HL-60 (cell line): ENCODE data around the gene NIN.

Experiments
- DNase-seq, 2 experiments: peaks; one replicate each; pipeline ENCODE4 v3.0.0-alpha.2; 2010 to 2020; ENCODE audit warnings: low read depth in 1 of 2, low spot score in 1 of 2
- H3K27ac ChIP-seq: fragments of 250-450 bp; sonication (Bioruptor Pico); replicated peaks from 2 replicates; pipeline ENCODE4 v1.5.1; 2020; ENCODE audit warnings: mild to moderate bottlenecking, moderate library complexity
- H3K27me3 ChIP-seq: fragments of 250-450 bp; sonication (Bioruptor Pico); 2 replicates; pipeline ENCODE4 v1.5.1; 2021; ENCODE audit warnings: mild to moderate bottlenecking, moderate library complexity; ENCODE audit not compliant: insufficient read depth, poor library complexity, severe bottlenecking
- H3K4me3 ChIP-seq: replicated peaks from 2 replicates; pipeline ENCODE4 v1.5.1; 2011; ENCODE audit warnings: mild to moderate bottlenecking, control low read depth, low read length; ENCODE audit not compliant: insufficient read depth
- CTCF ChIP-seq: IDR thresholded peaks from one replicate; pipeline ENCODE4 v1.5.1; 2011; ENCODE audit warnings: low read length, control low read depth, inconsistent platforms; ENCODE audit not compliant: insufficient read depth
- GABPA ChIP-seq: IDR thresholded peaks from 2 replicates; pipeline ENCODE4 v1.6.1; 2012; ENCODE audit warnings: low read depth
- POLR2AphosphoS5 ChIP-seq: IDR thresholded peaks from 2 replicates; pipeline ENCODE4 v1.6.1; 2012; ENCODE audit warnings: low read depth
- REST ChIP-seq: IDR thresholded peaks from 2 replicates; pipeline ENCODE4 v1.6.1; 2012; ENCODE audit warnings: low read depth; ENCODE audit not compliant: insufficient replicate concordance
- SPI1 ChIP-seq: IDR thresholded peaks from 2 replicates; pipeline ENCODE4 v1.6.1; 2012; ENCODE audit warnings: low read depth, mild to moderate bottlenecking, borderline replicate concordance

Gene NIN

GRCh38 chr14:50763382-50764007 is 67.5 kb downstream of the NIN start:
- TF ChIP-seq POLR2AphosphoS5: no peak
- TF ChIP-seq SPI1: no peak
- TF ChIP-seq CTCF: no peak
- TF ChIP-seq REST: no peak
- no peak for TF ChIP-seq GABPA
- no peak overlapping the region for H3K27ac ChIP-seq
- H3K27me3 ChIP-seq: no peaks in the 10 kb centered on the region
- H3K4me3 ChIP-seq: no peak overlapping the region
- DNase-seq: no peak

- TF ChIP-seq GABPA (no peak), POLR2AphosphoS5 (no peak), CTCF (no peak), SPI1 (no peak), REST (no peak)
- H3K4me3 ChIP-seq: no peak overlapping the region
- no peak overlapping the region for H3K27ac ChIP-seq
- H3K27me3 ChIP-seq: no peaks in the 10 kb centered on the region
- no peak for DNase-seq
These were observed 68.0 kb downstream of the NIN start for GRCh38 chr14:50762931-50763300.

GRCh38 chr14:50762001-50762930 is 68.7 kb downstream of the NIN start:
- Histone ChIP-seq H3K27ac (no peak overlapping the region), H3K27me3 (no peaks in the 10 kb centered on the region), H3K4me3 (no peak overlapping the region)
- no peak for DNase-seq
- TF ChIP-seq SPI1 (no peak), CTCF (no peak), GABPA (no peak), REST (no peak), POLR2AphosphoS5 (no peak)
